DND-41 (cell line): ENCODE measurements around the gene NOC2L.

Experiments used
- ATAC-seq: fragments of 200-7000 bp; cut with Tn5 transposase; 3 replicates; pipeline ENCODE4 v1.9.1; 2021; ENCODE audit warnings: low read depth; ENCODE audit not compliant: insufficient read depth
- DNase-seq: peaks from one replicate; pipeline ENCODE4 v3.0.0-alpha.2; 2020
- H2AFZ ChIP-seq: 2 replicates; pipeline ENCODE4 v1.6.0; 2012; ENCODE audit warnings: low read depth, low read length
- H3K27ac ChIP-seq: 2 replicates; pipeline ENCODE4 v1.5.1; 2012; ENCODE audit warnings: low read length, inconsistent platforms
- H3K27me3 ChIP-seq: fragments of 200-600 bp; sonication (generic); 2 replicates; pipeline ENCODE4 v1.6.0; 2012; ENCODE audit warnings: low read length, mild to moderate bottlenecking, inconsistent platforms; ENCODE audit not compliant: insufficient read depth, poor library complexity
- H3K36me3 ChIP-seq: 2 replicates; pipeline ENCODE4 v1.5.1; 2012; ENCODE audit warnings: low read length, inconsistent platforms; ENCODE audit not compliant: insufficient read depth
- H3K4me1 ChIP-seq: 2 replicates; pipeline ENCODE4 v1.5.1; 2012; ENCODE audit warnings: mild to moderate bottlenecking, low read length; ENCODE audit not compliant: insufficient read depth
- H3K4me2 ChIP-seq: 2 replicates; pipeline ENCODE4 v1.6.0; 2012; ENCODE audit warnings: mild to moderate bottlenecking, moderate library complexity, low read length, inconsistent platforms; ENCODE audit not compliant: insufficient read depth
- H3K4me3 ChIP-seq, 2 experiments: fragments of 200-600 bp in 1 of 2; shearing (Covaris generic) in 1 of 2; 2 replicates each; pipeline ENCODE4 v1.5.1; 2012 to 2016; ENCODE audit warnings: inconsistent platforms in 2 of 2, low read length in 2 of 2, mild to moderate bottlenecking in 2 of 2, low read depth in 1 of 2, moderate library complexity in 1 of 2
- H3K79me2 ChIP-seq: 2 replicates; pipeline ENCODE4 v1.6.0; 2012; ENCODE audit warnings: low read length, inconsistent platforms; ENCODE audit not compliant: insufficient read depth
- H3K9ac ChIP-seq: 2 replicates; pipeline ENCODE4 v1.6.0; 2012; ENCODE audit warnings: low read depth, mild to moderate bottlenecking, inconsistent platforms, low read length, moderate library complexity
- H3K9me3 ChIP-seq: 2 replicates; pipeline ENCODE4 v1.5.1; 2012; ENCODE audit warnings: low read length, moderate library complexity, mild to moderate bottlenecking, inconsistent platforms; ENCODE audit not compliant: insufficient read depth, severe bottlenecking
- H4K20me1 ChIP-seq: 2 replicates; pipeline ENCODE4 v1.6.0; 2012; ENCODE audit warnings: low read length; ENCODE audit not compliant: insufficient read depth
- CTCF ChIP-seq: IDR thresholded peaks from 2 replicates; pipeline ENCODE4 v1.5.1; 2012; ENCODE audit warnings: borderline replicate concordance, low read length, moderate library complexity, mild to moderate bottlenecking; ENCODE audit not compliant: poor library complexity, severe bottlenecking; ENCODE audit errors: extremely low read depth
- EZH2 ChIP-seq: IDR thresholded peaks from 3 replicates; pipeline ENCODE4 v1.6.1; 2012; ENCODE audit warnings: borderline replicate concordance, low read depth, mild to moderate bottlenecking, moderate library complexity, low read length, inconsistent platforms; ENCODE audit not compliant: severe bottlenecking

NOC2L gene

GRCh38 chr1:1004780-1005697 is 46.0 kb upstream of the NOC2L start:
- Histone ChIP-seq H3K79me2 (no peaks in the 10 kb centered on the region), H3K4me3 (no peak overlapping the region), H2AFZ (no peak overlapping the region), H3K27me3 (peaks cover 43% of the 10 kb centered on the region), H3K36me3 (no peaks in the 10 kb centered on the region), H4K20me1 (peaks cover 18% of the 10 kb centered on the region), H3K9ac (no peak overlapping the region), H3K27ac (no peak overlapping the region), H3K9me3 (no peaks in the 10 kb centered on the region), H3K4me1 (no peaks in the 10 kb centered on the region), H3K4me2 (no peak overlapping the region)
- ATAC-seq, result peak; percentile 44; the same call in 2 of the 3 replicates
- no peak for TF ChIP-seq CTCF
- peak; percentile 76 for TF ChIP-seq EZH2
- no peak for DNase-seq

- no peak overlapping the region for H3K9ac ChIP-seq
Observed at GRCh38 chr1:1004420-1004779, 45.3 kb upstream of the NOC2L start.

GRCh38 chr1:1003618-1004419 is 44.8 kb upstream of the NOC2L start:
- H2AFZ ChIP-seq, result no peak overlapping the region
- DNase-seq, result no peak
- no peak for ATAC-seq
- H3K9me3 ChIP-seq, result no peaks in the 10 kb centered on the region
- H3K4me1 ChIP-seq, result peaks cover 4% of the 10 kb centered on the region; the same call in 1 of the 2 replicates
- H3K9ac ChIP-seq, result no peak overlapping the region
- H3K79me2 ChIP-seq, result no peaks in the 10 kb centered on the region
- no peak overlapping the region for H3K4me3 ChIP-seq
- H3K4me2 ChIP-seq, result no peak overlapping the region
- peaks cover 18% of the 10 kb centered on the region for H4K20me1 ChIP-seq
- H3K27ac ChIP-seq, result no peak overlapping the region
- no peaks in the 10 kb centered on the region for H3K36me3 ChIP-seq
- TF ChIP-seq CTCF, result no peak
- no peak for TF ChIP-seq EZH2
- H3K27me3 ChIP-seq, result peaks cover 53% of the 10 kb centered on the region

More at GRCh38 chr1:1004420-1004779, 45.3 kb upstream of the NOC2L start:
- Histone ChIP-seq H3K4me1 (peaks cover under 1% of the 10 kb centered on the region; the same call in 1 of the 2 replicates), H3K4me3 (no peak overlapping the region), H3K27me3 (peaks cover 48% of the 10 kb centered on the region), H3K4me2 (no peak overlapping the region), H3K36me3 (no peaks in the 10 kb centered on the region), H3K27ac (no peak overlapping the region), H2AFZ (no peak overlapping the region), H4K20me1 (peaks cover 18% of the 10 kb centered on the region), H3K9me3 (no peaks in the 10 kb centered on the region), H3K79me2 (no peaks in the 10 kb centered on the region)
- TF ChIP-seq EZH2, result no peak
- TF ChIP-seq CTCF, result no peak
- DNase-seq, result no peak
- ATAC-seq, result no peak
